Measurements from ENCODE around the gene ACTL7A. TPM values are rescaled to one million over a fixed set of nuclear protein-coding genes. Genes with fewer than 3 reads are reported as not detected.
A peak's percentile ranks its signal among the peaks of the same experiment; 100 is the strongest.
"Not testable (repeated sequence)": the region's sequence is repeated elsewhere in the genome, so short reads cannot be mapped to it uniquely, and the experiment has no call there.

Gene ACTL7A
- total RNA-seq, 2 donors from 2014 or later, result not detected

- Mint-ChIP-seq H3K36me3 (peaks cover 45% of the 10 kb centered on the region), H3K4me3 (no peak overlapping the region), H3K27ac (no peak overlapping the region), H3K9me3 (no peaks in the 10 kb centered on the region), H3K27me3 (no peaks in the 10 kb centered on the region), H3K4me1 (ENCODE audit: low read depth in 2 of 2) (no peaks in the 10 kb centered on the region)
- ATAC-seq (no peak), DNase-seq (ENCODE audit: low spot score) (no peak)
Observed at GRCh38 chr9:108874058-108874788, 12.2 kb downstream of the ACTL7A start.

GRCh38 chr9:108876425-108876824 lies 14.4 kb downstream of the ACTL7A start:
- Mint-ChIP-seq H3K36me3 (peaks cover 53% of the 10 kb centered on the region), H3K27ac (no peak overlapping the region), H3K4me1 (ENCODE audit: low read depth in 2 of 2) (no peaks in the 10 kb centered on the region), H3K9me3 (no peaks in the 10 kb centered on the region), H3K4me3 (no peak overlapping the region), H3K27me3 (no peaks in the 10 kb centered on the region)
- no peak for DNase-seq (ENCODE audit: low spot score)
- no peak for ATAC-seq

- H3K27ac Mint-ChIP-seq, result no peak overlapping the region
- H3K27me3 Mint-ChIP-seq, result no peaks in the 10 kb centered on the region
- no peak overlapping the region for H3K4me3 Mint-ChIP-seq
- H3K4me1 Mint-ChIP-seq (ENCODE audit: low read depth in 2 of 2), result no peaks in the 10 kb centered on the region
- DNase-seq (ENCODE audit: low spot score) (no peak), ATAC-seq (no peak)
- peaks cover 45% of the 10 kb centered on the region for H3K36me3 Mint-ChIP-seq
- H3K9me3 Mint-ChIP-seq, result no peaks in the 10 kb centered on the region
Observed at GRCh38 chr9:108877524-108877923, 15.5 kb downstream of the ACTL7A start.

GRCh38 chr9:108880738-108881316 lies 18.8 kb downstream of the ACTL7A start:
- H3K36me3 Mint-ChIP-seq, result peaks cover 49% of the 10 kb centered on the region
- H3K27ac Mint-ChIP-seq, result no peak overlapping the region
- H3K9me3 Mint-ChIP-seq, result no peaks in the 10 kb centered on the region
- no peak overlapping the region for H3K4me3 Mint-ChIP-seq
- peaks cover 3% of the 10 kb centered on the region in 2 donors for H3K4me1 Mint-ChIP-seq (ENCODE audit: low read depth in 2 of 2)
- DNase-seq (ENCODE audit: low spot score), result no peak
- no peaks in the 10 kb centered on the region for H3K27me3 Mint-ChIP-seq
- ATAC-seq, result no peak

GRCh38 chr9:108882052-108882888 lies 20.2 kb downstream of the ACTL7A start:
- no peak for ATAC-seq
- no peak for DNase-seq (ENCODE audit: low spot score)
- Mint-ChIP-seq H3K4me3 (no peak overlapping the region), H3K9me3 (no peaks in the 10 kb centered on the region), H3K27me3 (no peaks in the 10 kb centered on the region), H3K4me1 (ENCODE audit: low read depth in 2 of 2) (peaks cover 7 to 9% of the 10 kb centered on the region in 2 donors), H3K27ac (no peak overlapping the region), H3K36me3 (peaks cover 50% of the 10 kb centered on the region)

GRCh38 chr9:108883085-108883484 lies 21.0 kb downstream of the ACTL7A start:
- DNase-seq (ENCODE audit: low spot score), result no peak
- H3K27ac Mint-ChIP-seq, result no peak overlapping the region
- no peak overlapping the region for H3K4me3 Mint-ChIP-seq
- peaks cover 7 to 9% of the 10 kb centered on the region in 2 donors for H3K4me1 Mint-ChIP-seq (ENCODE audit: low read depth in 2 of 2)
- no peak for ATAC-seq
- H3K9me3 Mint-ChIP-seq, result no peaks in the 10 kb centered on the region
- peaks cover 42% of the 10 kb centered on the region for H3K36me3 Mint-ChIP-seq
- no peaks in the 10 kb centered on the region for H3K27me3 Mint-ChIP-seq

GRCh38 chr9:108884701-108885100 lies 22.6 kb downstream of the ACTL7A start:
- DNase-seq (ENCODE audit: low spot score) (no peak), ATAC-seq (no peak)
- Mint-ChIP-seq H3K9me3 (no peaks in the 10 kb centered on the region), H3K36me3 (peaks cover 35% of the 10 kb centered on the region), H3K4me1 (ENCODE audit: low read depth in 2 of 2) (peaks cover 7 to 9% of the 10 kb centered on the region in 2 donors), H3K27me3 (no peaks in the 10 kb centered on the region), H3K4me3 (no peak overlapping the region), H3K27ac (no peak overlapping the region)

GRCh38 chr9:108885643-108886348 lies 23.7 kb downstream of the ACTL7A start:
- Mint-ChIP-seq H3K4me3 (no peak overlapping the region), H3K4me1 (ENCODE audit: low read depth in 2 of 2) (peaks cover 7 to 9% of the 10 kb centered on the region in 2 donors), H3K27me3 (no peaks in the 10 kb centered on the region), H3K27ac (peak overlapping the region; percentile 52 to 74), H3K36me3 (peaks cover 36% of the 10 kb centered on the region), H3K9me3 (no peaks in the 10 kb centered on the region)
- DNase-seq (ENCODE audit: low spot score) (no peak), ATAC-seq (peak; percentile 75 to 86)

- not testable (repeated sequence) for H3K9me3 Mint-ChIP-seq; H3K27me3 Mint-ChIP-seq; ATAC-seq; H3K4me3 Mint-ChIP-seq; H3K4me1 Mint-ChIP-seq (ENCODE audit: low read depth in 2 of 2); DNase-seq (ENCODE audit: low spot score)
- H3K27ac Mint-ChIP-seq, result peak overlapping the region in 1 of 2 donors; percentile 74
- peaks cover 41% of the 10 kb centered on the region for H3K36me3 Mint-ChIP-seq
Observed at GRCh38 chr9:108886594-108887271, 24.7 kb downstream of the ACTL7A start.

- peaks cover 46% of the 10 kb centered on the region for H3K36me3 Mint-ChIP-seq
- ATAC-seq, result no peak
- no peak overlapping the region for H3K27ac Mint-ChIP-seq
- DNase-seq (ENCODE audit: low spot score), result no peak
- no peaks in the 10 kb centered on the region for H3K9me3 Mint-ChIP-seq
- no peak overlapping the region for H3K4me3 Mint-ChIP-seq
- H3K4me1 Mint-ChIP-seq (ENCODE audit: low read depth in 2 of 2), result peaks cover 7 to 9% of the 10 kb centered on the region in 2 donors
- H3K27me3 Mint-ChIP-seq, result no peaks in the 10 kb centered on the region
Observed at GRCh38 chr9:108889649-108890067, 27.6 kb downstream of the ACTL7A start.

GRCh38 chr9:108894225-108894997 lies 32.3 kb downstream of the ACTL7A start:
- DNase-seq (ENCODE audit: low spot score), result no peak
- no peak overlapping the region for H3K27ac Mint-ChIP-seq
- no peak for ATAC-seq
- no peaks in the 10 kb centered on the region for H3K4me1 Mint-ChIP-seq (ENCODE audit: low read depth in 2 of 2)
- H3K36me3 Mint-ChIP-seq, result peaks cover 56% of the 10 kb centered on the region
- H3K9me3 Mint-ChIP-seq, result no peaks in the 10 kb centered on the region
- no peak overlapping the region for H3K4me3 Mint-ChIP-seq
- no peaks in the 10 kb centered on the region for H3K27me3 Mint-ChIP-seq

GRCh38 chr9:108897324-108898096 lies 35.4 kb downstream of the ACTL7A start:
- H3K4me3 Mint-ChIP-seq, result no peak overlapping the region
- no peaks in the 10 kb centered on the region for H3K27me3 Mint-ChIP-seq
- no peak for DNase-seq (ENCODE audit: low spot score)
- no peak for ATAC-seq
- H3K4me1 Mint-ChIP-seq (ENCODE audit: low read depth in 2 of 2), result no peaks in the 10 kb centered on the region
- H3K9me3 Mint-ChIP-seq, result no peaks in the 10 kb centered on the region
- H3K36me3 Mint-ChIP-seq, result peaks cover 47% of the 10 kb centered on the region
- H3K27ac Mint-ChIP-seq, result no peak overlapping the region
